ENCODE results near the gene LRRC4C. TPM values are rescaled to one million over a fixed set of nuclear protein-coding genes. Genes with fewer than 3 reads are reported as not detected.

Gene LRRC4C
- total and polyA plus RNA-seq, 2 donors (not counting 3 experiments of a cell fraction or from before 2014, with no cell fraction given) = not detected

DNA sequence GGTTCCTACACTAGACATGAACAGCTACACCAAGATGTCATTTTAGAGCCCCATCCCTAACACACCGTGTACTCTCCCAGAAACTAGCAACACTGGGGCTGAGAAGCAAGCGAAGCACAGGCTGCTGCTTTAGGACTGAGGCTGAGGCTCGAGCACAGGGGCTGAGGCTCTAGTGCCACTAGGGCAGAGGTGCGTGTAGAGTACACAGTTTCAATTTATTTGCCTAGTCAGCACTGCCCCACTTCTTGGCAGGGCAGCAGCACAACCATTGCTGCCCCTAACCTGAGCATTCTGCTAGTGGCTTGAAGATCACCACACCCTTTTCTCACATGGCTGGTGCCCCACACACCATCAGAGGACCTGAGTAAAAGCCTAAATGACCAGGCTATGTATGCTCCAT lies 713.2 kb downstream of the LRRC4C start:
- FAIRE-seq (no peak), DNase-seq (ENCODE audit: low read depth, low spot score) (no peak)
- intact Hi-C loops (cut with micrococcal nuclease) (no loop called here), dilution Hi-C loops (cut with MboI; ENCODE audit: extremely low pct_ligation_motif_present, low sequenced_read_pairs) (no loop called here)
- H3K9me3 ChIP-seq (replicated peaks; ENCODE audit: control insufficient read depth, insufficient read depth, low read length) = no peaks in the 10 kb centered on the region
- H3K36me3 ChIP-seq (ENCODE audit: control insufficient read depth in 2 of 2, extremely low read depth in 1 of 2, insufficient read depth in 2 of 2, low read length in 2 of 2) = no peaks in the 10 kb centered on the region
- CTCF ChIA-PET = no interaction called here
- H3K27ac ChIP-seq (ENCODE audit: insufficient read depth, low read depth, low read length) = no peak overlapping the region
- no peak overlapping the region for H2AFZ ChIP-seq (ENCODE audit: low read depth, low read length)
- no peak overlapping the region for H3K4me3 ChIP-seq (replicated peaks in 1 of 3; ENCODE audit: insufficient read depth in 1 of 3, low read depth in 1 of 3, low read length in 3 of 3)
- H3K79me2 ChIP-seq (ENCODE audit: control insufficient read depth, insufficient read depth, low read length) = no peaks in the 10 kb centered on the region
- H4K20me1 ChIP-seq (replicated peaks; ENCODE audit: control insufficient read depth, extremely low read depth, insufficient read depth, low read length) = no peaks in the 10 kb centered on the region
- no TSS peak for BruUV-seq (replicated peaks)
- no peaks in the 10 kb centered on the region for H3K27me3 ChIP-seq (ENCODE audit: control insufficient read depth in 2 of 2, insufficient read depth in 2 of 2, low read length in 2 of 2)
- H3K4me2 ChIP-seq (ENCODE audit: insufficient read depth, low read length) = no peak overlapping the region
- TF ChIP-seq EZH2 (IDR thresholded peaks at IDR 0.05; ENCODE audit: borderline replicate concordance, low read depth, low read length, severe bottlenecking) = no peak
- TF ChIP-seq FOS (IDR thresholded peaks at IDR 0.05; ENCODE audit: borderline replicate concordance, insufficient read depth, low read length) = no peak
- no peak for TF ChIP-seq JUN (IDR thresholded peaks at IDR 0.05; ENCODE audit: borderline replicate concordance, insufficient read depth, insufficient read length, low read depth)
- TF ChIP-seq, protein P1, sequence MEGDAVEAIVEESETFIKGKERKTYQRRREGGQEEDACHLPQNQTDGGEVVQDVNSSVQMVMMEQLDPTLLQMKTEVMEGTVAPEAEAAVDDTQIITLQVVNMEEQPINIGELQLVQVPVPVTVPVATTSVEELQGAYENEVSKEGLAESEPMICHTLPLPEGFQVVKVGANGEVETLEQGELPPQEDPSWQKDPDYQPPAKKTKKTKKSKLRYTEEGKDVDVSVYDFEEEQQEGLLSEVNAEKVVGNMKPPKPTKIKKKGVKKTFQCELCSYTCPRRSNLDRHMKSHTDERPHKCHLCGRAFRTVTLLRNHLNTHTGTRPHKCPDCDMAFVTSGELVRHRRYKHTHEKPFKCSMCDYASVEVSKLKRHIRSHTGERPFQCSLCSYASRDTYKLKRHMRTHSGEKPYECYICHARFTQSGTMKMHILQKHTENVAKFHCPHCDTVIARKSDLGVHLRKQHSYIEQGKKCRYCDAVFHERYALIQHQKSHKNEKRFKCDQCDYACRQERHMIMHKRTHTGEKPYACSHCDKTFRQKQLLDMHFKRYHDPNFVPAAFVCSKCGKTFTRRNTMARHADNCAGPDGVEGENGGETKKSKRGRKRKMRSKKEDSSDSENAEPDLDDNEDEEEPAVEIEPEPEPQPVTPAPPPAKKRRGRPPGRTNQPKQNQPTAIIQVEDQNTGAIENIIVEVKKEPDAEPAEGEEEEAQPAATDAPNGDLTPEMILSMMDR (IDR thresholded peaks at IDR 0.05; ENCODE audit: extremely low read depth in 1 of 2, insufficient read depth in 1 of 2, low read depth in 1 of 2, low read length in 2 of 2) = no peak
- no peak for TF ChIP-seq POLR2A (IDR thresholded peaks at IDR 0.05; ENCODE audit: low read depth, low read length)
- no peak for TF ChIP-seq GATA2 (IDR thresholded peaks at IDR 0.05; ENCODE audit: insufficient read depth, insufficient read length, low read depth, low read length)
- TF ChIP-seq, protein P2, sequence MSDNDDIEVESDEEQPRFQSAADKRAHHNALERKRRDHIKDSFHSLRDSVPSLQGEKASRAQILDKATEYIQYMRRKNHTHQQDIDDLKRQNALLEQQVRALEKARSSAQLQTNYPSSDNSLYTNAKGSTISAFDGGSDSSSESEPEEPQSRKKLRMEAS (IDR thresholded peaks at IDR 0.05; ENCODE audit: insufficient read depth, insufficient read length) = no peak
- TF ChIP-seq MYC (IDR thresholded peaks at IDR 0.05; ENCODE audit: low read depth, low read length) = no peak
- no peak for TF ChIP-seq POLR2AphosphoS5 (IDR thresholded peaks at IDR 0.05; ENCODE audit: insufficient read depth, low read depth, low read length)
- H3K4me1 ChIP-seq (ENCODE audit: control insufficient read depth, extremely low read depth, insufficient read depth, low read length) = no peaks in the 10 kb centered on the region
- POLR2A ChIA-PET = no interaction called here
- H3K9ac ChIP-seq (replicated peaks; ENCODE audit: extremely low read depth, insufficient read depth, low read length) = no peak overlapping the region
- H3K9me1 ChIP-seq (replicated peaks; ENCODE audit: control insufficient read depth, extremely low read depth, insufficient read depth, low read length) = no peaks in the 10 kb centered on the region

All from endothelial cell of umbilical vein (primary cell).